ENCODE measurements around the gene VPS13C. TPM values are rescaled to one million over a fixed set of nuclear protein-coding genes. Genes with fewer than 3 reads are reported as not detected.
A peak's percentile ranks its signal among the peaks of the same experiment; 100 is the strongest.

The VPS13C gene, protein sequence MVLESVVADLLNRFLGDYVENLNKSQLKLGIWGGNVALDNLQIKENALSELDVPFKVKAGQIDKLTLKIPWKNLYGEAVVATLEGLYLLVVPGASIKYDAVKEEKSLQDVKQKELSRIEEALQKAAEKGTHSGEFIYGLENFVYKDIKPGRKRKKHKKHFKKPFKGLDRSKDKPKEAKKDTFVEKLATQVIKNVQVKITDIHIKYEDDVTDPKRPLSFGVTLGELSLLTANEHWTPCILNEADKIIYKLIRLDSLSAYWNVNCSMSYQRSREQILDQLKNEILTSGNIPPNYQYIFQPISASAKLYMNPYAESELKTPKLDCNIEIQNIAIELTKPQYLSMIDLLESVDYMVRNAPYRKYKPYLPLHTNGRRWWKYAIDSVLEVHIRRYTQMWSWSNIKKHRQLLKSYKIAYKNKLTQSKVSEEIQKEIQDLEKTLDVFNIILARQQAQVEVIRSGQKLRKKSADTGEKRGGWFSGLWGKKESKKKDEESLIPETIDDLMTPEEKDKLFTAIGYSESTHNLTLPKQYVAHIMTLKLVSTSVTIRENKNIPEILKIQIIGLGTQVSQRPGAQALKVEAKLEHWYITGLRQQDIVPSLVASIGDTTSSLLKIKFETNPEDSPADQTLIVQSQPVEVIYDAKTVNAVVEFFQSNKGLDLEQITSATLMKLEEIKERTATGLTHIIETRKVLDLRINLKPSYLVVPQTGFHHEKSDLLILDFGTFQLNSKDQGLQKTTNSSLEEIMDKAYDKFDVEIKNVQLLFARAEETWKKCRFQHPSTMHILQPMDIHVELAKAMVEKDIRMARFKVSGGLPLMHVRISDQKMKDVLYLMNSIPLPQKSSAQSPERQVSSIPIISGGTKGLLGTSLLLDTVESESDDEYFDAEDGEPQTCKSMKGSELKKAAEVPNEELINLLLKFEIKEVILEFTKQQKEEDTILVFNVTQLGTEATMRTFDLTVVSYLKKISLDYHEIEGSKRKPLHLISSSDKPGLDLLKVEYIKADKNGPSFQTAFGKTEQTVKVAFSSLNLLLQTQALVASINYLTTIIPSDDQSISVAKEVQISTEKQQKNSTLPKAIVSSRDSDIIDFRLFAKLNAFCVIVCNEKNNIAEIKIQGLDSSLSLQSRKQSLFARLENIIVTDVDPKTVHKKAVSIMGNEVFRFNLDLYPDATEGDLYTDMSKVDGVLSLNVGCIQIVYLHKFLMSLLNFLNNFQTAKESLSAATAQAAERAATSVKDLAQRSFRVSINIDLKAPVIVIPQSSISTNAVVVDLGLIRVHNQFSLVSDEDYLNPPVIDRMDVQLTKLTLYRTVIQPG (N-terminal part only)
- 10 to 100 TPM; 18.4 to 33.6 (median 23.4) TPM for polyA plus RNA-seq (ENCODE audit: low read depth in 6 of 6)

DNA sequence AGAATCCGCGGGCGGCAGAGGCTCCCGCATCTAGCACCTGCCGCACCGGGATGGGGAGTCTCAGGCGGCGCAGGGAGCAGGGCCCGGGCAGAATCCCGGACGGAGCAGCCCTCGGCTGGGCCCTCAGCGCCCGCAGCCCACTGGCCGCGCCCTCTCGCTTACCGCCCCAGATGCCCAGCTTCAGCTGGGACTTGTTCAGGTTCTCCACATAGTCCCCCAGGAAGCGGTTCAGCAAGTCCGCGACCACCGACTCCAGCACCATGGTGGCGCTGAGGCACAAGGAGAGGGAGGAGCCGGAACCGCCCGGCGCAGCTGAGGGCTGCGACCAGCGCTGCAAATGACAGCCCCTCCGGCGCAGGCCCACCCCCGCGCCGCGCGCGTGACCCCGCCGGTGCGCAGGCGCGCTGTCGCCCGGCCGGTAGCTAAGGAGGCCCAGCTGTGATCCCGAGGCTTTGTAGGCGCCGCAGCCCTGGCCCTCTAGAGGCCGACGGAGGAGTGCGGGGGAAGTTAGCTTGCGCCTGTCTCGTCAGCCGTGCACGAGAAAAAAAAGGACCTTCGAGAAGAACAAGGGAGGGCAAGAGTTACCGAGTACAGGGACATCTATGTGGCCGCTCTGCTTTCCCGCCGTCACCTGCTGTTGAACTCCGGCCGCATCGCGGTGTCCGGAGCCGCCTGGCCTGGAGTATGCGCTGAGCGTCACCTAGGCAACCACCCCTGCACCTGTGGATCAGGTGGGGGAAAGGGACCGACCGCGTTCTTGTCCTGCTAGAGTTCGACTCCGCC, at the start of gene VPS13C:
TSS of gene VPS13C (minus strand) at position 335 of the 783 bp plus-strand sequence. CDS start at position 262, 73 bp downstream.
- peaks cover 0 to 9% (median 0%) of the 10 kb centered on the region in 3 donors for H3K27me3 Mint-ChIP-seq
- peak; percentile 97 for DNase-seq
- peak within 1 kb of the TSS; percentile 92 to 100 (median 96) for H3K4me3 Mint-ChIP-seq
- H3K27ac Mint-ChIP-seq, result peak within 1 kb of the TSS; percentile 94 to 99 (median 99)
- no peaks in the 10 kb centered on the region for H3K9me3 Mint-ChIP-seq
- H3K36me3 Mint-ChIP-seq, result no peaks in the 10 kb centered on the region
- peaks cover 17 to 46% (median 36%) of the 10 kb centered on the region in 3 donors for H3K4me1 Mint-ChIP-seq
- peak; percentile 77 to 80 for ATAC-seq (ENCODE audit: low read depth in 2 of 2)

DNA sequence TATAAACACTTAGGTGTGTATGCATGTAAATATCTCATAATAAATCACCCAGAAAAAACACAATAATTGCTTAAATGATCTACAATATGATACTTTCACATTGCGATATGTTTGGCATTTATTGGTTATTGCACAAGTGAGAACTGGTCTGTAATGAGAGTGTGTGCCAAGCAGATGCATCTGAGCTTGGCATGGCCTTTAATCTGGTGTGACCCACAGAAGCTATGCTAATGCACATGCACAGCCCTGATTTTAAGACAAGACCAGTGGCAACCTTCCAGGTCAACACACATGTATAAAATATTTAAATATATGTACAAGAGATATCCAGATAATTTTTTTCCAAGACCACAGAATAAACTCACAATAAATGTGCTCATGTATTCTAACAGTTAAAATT, 49.2 kb upstream of the VPS13C start:
- ATAC-seq (ENCODE audit: low read depth in 2 of 2), result no peak
- no peak overlapping the region for H3K4me3 Mint-ChIP-seq
- DNase-seq, result no peak
- no peaks in the 10 kb centered on the region for H3K36me3 Mint-ChIP-seq
- H3K4me1 Mint-ChIP-seq, result no peaks in the 10 kb centered on the region
- peaks cover 0 to 2% (median 0%) of the 10 kb centered on the region in 7 donors for H3K9me3 Mint-ChIP-seq
- peaks cover 2 to 18% (median 18%) of the 10 kb centered on the region in 3 donors for H3K27me3 Mint-ChIP-seq
- H3K27ac Mint-ChIP-seq, result no peak overlapping the region

DNA sequence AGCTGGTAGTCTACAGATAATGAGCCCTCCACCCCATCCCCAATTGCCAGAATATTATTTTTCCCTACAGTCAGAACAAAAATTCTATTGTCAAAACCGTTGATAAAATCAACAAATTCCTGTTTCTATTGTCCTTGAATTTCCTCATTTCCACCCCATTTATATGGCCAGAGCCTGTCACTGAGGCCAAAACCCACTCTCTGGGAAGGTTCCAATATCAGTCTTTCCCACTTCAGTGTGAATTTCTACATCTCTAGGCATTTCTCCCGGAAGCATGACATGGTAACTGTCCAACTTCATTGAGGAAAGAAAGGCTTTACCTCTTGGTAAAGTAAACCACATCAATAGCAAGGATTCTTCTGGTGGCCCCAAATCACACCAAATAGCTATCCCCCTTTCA, 48.2 kb upstream of the VPS13C start:
- Mint-ChIP-seq H3K36me3 (no peaks in the 10 kb centered on the region), H3K27ac (no peak overlapping the region), H3K9me3 (peaks cover 0 to 2% (median 0%) of the 10 kb centered on the region in 7 donors), H3K4me1 (no peaks in the 10 kb centered on the region), H3K27me3 (peaks cover 0 to 18% (median 16%) of the 10 kb centered on the region in 3 donors), H3K4me3 (no peak overlapping the region)
- ATAC-seq (ENCODE audit: low read depth in 2 of 2), result no peak
- no peak for DNase-seq

DNA sequence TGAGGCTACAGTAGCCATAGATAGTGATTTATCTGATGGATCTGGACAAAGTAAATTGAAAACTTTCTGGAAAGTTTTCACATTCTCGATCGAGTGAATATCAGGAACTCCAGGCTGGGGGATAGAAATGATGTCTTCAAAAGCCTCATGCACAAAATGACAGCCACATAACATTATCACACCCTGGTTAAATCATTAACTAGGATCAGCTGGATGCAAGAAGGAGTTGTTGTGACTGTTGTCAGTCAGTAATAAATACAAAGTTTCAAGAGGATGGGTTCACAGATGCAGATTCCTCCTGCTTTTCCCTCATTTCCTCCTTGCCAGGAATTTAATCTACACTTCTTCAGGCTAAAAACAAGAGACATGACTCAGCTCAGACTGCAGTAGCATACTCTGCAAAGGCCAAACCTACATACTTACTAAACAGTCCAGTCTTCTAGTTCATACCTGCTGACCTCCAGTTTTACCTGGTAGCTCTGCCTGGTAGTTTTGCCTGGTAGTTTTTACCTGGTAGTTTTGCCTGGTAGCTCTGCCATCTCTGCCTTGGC, 47.4 kb upstream of the VPS13C start:
- Mint-ChIP-seq H3K36me3 (no peaks in the 10 kb centered on the region), H3K27ac (no peak overlapping the region), H3K27me3 (peaks cover 0 to 18% (median 8%) of the 10 kb centered on the region in 3 donors), H3K9me3 (no peaks in the 10 kb centered on the region), H3K4me3 (no peak overlapping the region), H3K4me1 (no peaks in the 10 kb centered on the region)
- DNase-seq (no peak), ATAC-seq (ENCODE audit: low read depth in 2 of 2) (no peak)

DNA sequence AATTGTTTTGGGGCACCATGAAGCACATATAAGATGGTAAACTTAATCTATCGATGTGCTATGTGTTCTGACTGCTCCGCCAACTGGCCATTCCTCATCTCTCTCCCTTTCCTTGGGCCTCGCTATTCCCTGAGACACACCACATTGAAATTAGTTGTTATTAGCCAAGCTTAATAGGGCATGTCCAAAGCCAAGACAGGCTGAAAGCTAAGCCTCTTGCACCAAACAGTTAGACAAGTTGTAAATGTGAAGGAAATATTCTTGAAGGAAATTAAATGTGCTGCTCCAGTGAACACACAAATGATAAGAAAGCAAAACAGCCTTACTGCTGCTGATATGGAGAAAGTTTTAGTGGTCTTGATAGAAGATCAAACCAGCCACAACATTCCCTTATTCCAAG, 45.8 kb upstream of the VPS13C start:
- ATAC-seq (ENCODE audit: low read depth in 2 of 2) (no peak), DNase-seq (no peak)
- Mint-ChIP-seq H3K27me3 (peaks cover 0 to 13% (median 0%) of the 10 kb centered on the region in 3 donors), H3K4me3 (no peak overlapping the region), H3K4me1 (no peaks in the 10 kb centered on the region), H3K27ac (no peak overlapping the region), H3K9me3 (no peaks in the 10 kb centered on the region), H3K36me3 (no peaks in the 10 kb centered on the region)

DNA sequence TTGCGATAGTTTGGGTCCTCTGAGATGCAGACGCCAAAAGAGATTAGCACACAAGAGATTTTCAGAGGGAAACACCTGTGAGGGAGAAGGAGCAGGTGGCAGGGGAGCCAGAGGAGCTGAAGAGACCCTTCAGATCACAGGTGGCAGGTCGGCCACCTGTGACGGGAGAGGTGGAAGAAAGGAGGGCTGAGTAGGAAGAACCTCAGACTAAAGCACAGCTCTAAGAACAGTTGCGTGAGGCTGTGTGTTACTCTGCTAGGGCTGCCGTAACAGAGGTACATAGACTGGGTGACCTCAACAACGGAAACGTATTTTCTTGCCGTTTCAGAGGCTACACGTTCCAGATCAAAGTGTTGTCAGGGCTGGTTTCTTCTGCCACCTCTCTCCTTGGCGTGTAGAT, 45.0 kb upstream of the VPS13C start:
- Mint-ChIP-seq H3K27ac (no peak overlapping the region), H3K4me1 (no peaks in the 10 kb centered on the region), H3K4me3 (no peak overlapping the region), H3K36me3 (no peaks in the 10 kb centered on the region), H3K9me3 (no peaks in the 10 kb centered on the region), H3K27me3 (peaks cover 0 to 9% (median 0%) of the 10 kb centered on the region in 3 donors)
- ATAC-seq (ENCODE audit: low read depth in 2 of 2) (no peak), DNase-seq (no peak)

DNA sequence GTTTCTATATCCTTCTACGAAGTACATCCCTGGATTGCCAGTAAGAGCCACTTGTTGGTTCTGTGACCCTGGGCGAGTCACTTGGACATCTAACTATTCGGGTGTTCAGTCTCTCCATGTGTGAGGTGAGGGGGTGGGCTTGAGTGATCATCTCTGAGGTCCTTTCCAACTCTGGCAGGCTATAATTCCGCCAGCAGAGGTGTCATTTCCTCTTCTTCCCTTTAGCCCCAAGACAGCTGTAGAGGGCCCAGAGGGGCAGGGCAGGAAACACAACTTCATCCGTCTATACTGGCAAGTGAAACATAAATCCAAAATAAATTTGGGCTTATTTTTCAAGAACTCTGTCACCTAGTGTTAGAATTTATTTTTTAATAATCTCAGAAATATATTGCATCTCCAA, 44.6 kb upstream of the VPS13C start:
- no peaks in the 10 kb centered on the region for H3K36me3 Mint-ChIP-seq
- DNase-seq (no peak), ATAC-seq (ENCODE audit: low read depth in 2 of 2) (no peak)
- no peak overlapping the region for H3K27ac Mint-ChIP-seq
- H3K27me3 Mint-ChIP-seq, result peaks cover 0 to 5% (median 0%) of the 10 kb centered on the region in 3 donors
- peaks cover 0 to 2% (median 0%) of the 10 kb centered on the region in 7 donors for H3K9me3 Mint-ChIP-seq
- H3K4me3 Mint-ChIP-seq, result no peak overlapping the region
- H3K4me1 Mint-ChIP-seq, result no peaks in the 10 kb centered on the region

DNA sequence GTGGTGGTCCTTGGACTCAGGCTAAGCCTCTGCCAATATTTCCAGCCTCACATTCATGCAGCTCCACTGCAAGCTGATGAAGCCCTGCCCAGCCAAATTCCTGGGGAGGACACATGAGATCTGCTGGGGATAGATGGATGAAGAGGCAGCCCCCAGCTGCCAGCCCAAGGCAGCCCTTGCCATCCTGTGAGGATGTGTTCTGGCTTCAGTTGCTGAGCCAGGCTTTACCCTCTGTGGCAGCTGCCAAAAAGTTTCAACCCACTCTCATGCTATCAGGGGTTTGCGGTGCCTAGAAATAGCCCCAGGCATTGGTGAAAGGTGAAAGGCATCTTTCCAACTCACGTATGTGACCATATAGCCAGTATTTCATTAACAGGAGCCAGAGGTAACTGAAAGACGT, 44.2 kb upstream of the VPS13C start:
- Mint-ChIP-seq H3K27me3 (peaks cover 0 to 9% (median 2%) of the 10 kb centered on the region in 3 donors), H3K9me3 (peaks cover 0 to 2% (median 0%) of the 10 kb centered on the region in 7 donors), H3K4me3 (no peak overlapping the region), H3K36me3 (no peaks in the 10 kb centered on the region), H3K27ac (no peak overlapping the region), H3K4me1 (no peaks in the 10 kb centered on the region)
- ATAC-seq (ENCODE audit: low read depth in 2 of 2) (no peak), DNase-seq (no peak)

DNA sequence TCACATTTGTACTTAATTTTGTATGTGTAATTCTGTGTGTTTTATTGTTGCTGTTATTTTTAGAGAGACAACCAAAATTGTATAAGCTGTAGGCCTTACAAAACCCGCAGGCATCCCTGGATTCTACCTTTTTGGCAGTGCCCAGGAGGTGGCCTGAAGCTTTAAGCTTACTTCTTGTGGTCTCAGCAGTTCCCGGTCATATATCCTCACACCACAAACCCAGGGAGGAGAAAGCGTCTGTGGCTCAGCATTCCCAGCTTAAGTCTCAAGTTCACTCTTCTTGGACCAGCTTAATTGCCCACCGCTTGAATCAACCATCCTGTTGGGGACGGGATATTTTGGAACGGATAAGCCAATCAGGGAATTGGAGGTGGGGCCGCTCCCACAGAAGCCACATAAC, 43.2 kb upstream of the VPS13C start:
- Mint-ChIP-seq H3K4me1 (no peaks in the 10 kb centered on the region), H3K36me3 (no peaks in the 10 kb centered on the region), H3K27ac (no peak overlapping the region), H3K9me3 (peaks cover 0 to 2% (median 0%) of the 10 kb centered on the region in 7 donors), H3K27me3 (peaks cover 0 to 13% (median 6%) of the 10 kb centered on the region in 3 donors), H3K4me3 (no peak overlapping the region)
- ATAC-seq (ENCODE audit: low read depth in 2 of 2) (no peak), DNase-seq (no peak)

DNA sequence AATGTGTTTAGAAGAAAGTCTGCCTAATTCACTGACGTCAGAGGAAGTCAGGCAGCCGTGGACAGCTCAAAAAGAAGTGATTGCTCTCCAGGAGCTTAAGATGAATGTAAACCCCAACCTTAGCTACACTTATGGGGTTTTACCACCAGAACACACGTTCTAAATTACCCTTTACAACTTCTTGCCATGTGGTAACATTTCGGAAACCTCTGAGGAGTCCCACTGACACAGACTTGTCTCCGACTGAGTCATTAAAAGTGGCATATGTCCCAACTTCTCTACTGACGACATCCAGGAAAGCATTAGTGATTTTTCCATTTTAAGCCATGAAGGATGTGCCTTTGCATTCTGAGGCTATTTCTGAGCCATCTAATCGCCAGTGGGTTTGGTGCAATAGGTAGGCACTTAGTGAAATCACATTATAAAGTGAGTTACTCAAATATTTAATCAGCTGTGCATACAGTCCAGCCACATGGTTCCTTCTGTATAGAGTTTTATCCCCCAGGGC, 38.9 kb upstream of the VPS13C start:
- ATAC-seq (ENCODE audit: low read depth in 2 of 2), result no peak
- no peaks in the 10 kb centered on the region for H3K36me3 Mint-ChIP-seq
- no peak overlapping the region for H3K4me3 Mint-ChIP-seq
- peaks cover 0 to 2% (median 0%) of the 10 kb centered on the region in 7 donors for H3K9me3 Mint-ChIP-seq
- H3K27me3 Mint-ChIP-seq, result peaks cover 7 to 22% (median 20%) of the 10 kb centered on the region in 3 donors
- no peak overlapping the region for H3K27ac Mint-ChIP-seq
- no peaks in the 10 kb centered on the region for H3K4me1 Mint-ChIP-seq
- no peak for DNase-seq

DNA sequence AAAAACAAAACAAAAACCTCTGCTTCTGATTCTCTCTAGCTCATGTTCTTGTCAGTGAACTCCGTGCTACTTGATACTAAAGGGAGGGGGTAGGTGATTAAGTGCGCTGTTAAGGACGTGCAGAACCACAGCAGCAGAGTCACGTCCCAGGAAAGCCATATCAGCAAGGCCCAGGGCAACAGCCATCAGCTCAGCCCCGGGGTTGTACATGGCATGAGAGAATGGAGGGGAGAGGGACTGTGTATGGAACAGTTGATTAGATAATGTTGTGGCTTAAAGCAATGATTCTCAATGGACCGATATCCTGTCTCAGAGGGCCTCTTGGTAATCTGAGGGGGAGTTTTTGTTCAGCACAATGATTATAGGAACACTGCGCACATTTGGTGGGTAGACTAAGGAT, 34.1 kb upstream of the VPS13C start:
- ATAC-seq (ENCODE audit: low read depth in 2 of 2) (no peak), DNase-seq (no peak)
- no peaks in the 10 kb centered on the region for H3K4me1 Mint-ChIP-seq
- no peak overlapping the region for H3K27ac Mint-ChIP-seq
- no peaks in the 10 kb centered on the region for H3K9me3 Mint-ChIP-seq
- H3K27me3 Mint-ChIP-seq, result peaks cover 7 to 30% (median 29%) of the 10 kb centered on the region in 3 donors
- no peak overlapping the region for H3K4me3 Mint-ChIP-seq
- no peaks in the 10 kb centered on the region for H3K36me3 Mint-ChIP-seq

DNA sequence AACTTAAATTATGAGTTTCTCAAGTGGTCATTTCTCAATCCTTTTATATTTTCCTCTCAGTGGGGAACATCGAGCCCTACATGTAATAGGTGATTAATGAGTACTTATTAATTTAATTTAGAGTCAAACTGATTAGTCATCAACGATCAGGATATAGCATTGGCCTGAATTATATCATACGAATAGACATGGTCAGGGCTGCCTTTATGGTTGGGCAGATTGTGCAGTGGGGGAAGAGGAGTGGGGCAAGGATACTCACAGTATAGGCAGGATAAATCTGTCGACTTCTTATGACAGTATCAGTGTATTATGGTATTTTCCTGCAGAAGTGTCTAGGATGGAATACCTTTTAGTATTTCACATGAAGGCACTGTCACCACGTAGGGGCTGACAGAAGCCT, 33.6 kb upstream of the VPS13C start:
- H3K27me3 Mint-ChIP-seq, result peaks cover 7 to 27% (median 26%) of the 10 kb centered on the region in 3 donors
- no peaks in the 10 kb centered on the region for H3K36me3 Mint-ChIP-seq
- ATAC-seq (ENCODE audit: low read depth in 2 of 2) (no peak), DNase-seq (no peak)
- no peak overlapping the region for H3K4me3 Mint-ChIP-seq
- no peak overlapping the region for H3K27ac Mint-ChIP-seq
- no peaks in the 10 kb centered on the region for H3K9me3 Mint-ChIP-seq
- no peaks in the 10 kb centered on the region for H3K4me1 Mint-ChIP-seq
